ENCODE data around the gene FERMT3. TPM values are rescaled to one million over a fixed set of nuclear protein-coding genes. Genes with fewer than 3 reads are reported as not detected.

The FERMT3 gene
- polyA plus RNA-seq, 4 donors = 11.4 to 32.2 (median 23.5) TPM

DNA sequence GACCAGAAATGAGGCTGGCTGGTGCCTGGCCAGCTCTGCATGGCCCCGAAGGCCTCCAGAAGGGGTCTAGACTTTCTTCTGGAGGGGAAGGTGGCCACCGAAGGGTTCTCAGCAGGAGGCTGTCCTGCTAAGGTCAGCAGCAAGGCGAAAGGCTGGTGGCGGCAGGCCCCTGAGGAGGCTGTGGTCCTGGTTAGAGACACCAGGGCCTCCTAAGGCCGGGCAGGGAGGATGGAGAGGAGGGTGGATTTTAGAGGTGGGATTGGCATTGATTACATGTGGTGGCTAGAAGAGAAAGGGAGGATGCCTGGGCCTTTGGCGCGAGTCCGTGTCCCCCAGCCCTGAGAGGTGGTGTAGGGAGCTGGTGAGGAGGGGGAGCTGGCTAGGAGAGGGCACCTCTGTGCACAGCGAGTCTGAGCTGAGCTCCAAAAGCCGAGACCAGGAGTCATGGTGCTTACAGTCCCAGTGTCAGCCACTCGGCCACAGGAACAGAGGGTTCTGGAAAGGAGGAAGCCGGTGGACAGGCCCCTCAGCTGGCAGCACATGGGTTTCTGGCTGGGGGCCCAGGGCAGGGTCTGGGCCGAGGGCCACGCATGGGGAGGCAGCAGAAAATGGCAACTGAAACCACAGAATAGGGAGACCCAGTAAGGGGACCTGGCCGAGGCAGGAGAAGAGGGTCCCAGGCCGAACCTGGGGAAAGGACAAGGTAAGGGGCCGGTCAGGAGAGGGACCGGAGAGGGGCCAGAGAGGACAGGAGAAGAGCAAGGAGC lies 2.5 kb downstream of the FERMT3 start:
- no peaks in the 10 kb centered on the region for H3K27me3 ChIP-seq (ENCODE audit: control insufficient read depth in 3 of 3, insufficient read depth in 3 of 3, low read length in 3 of 3)
- no peaks in the 10 kb centered on the region for H3K9me3 ChIP-seq (ENCODE audit: control insufficient read depth in 2 of 2, insufficient read depth in 1 of 2, low read depth in 1 of 2, low read length in 1 of 2)
- DNase-seq (no peak), FAIRE-seq (no peak)
- H3K27ac ChIP-seq (ENCODE audit: low read depth in 1 of 3, low read length in 2 of 3) = peak overlapping the region in 1 of 3 donors; percentile 71
- H3K4me3 ChIP-seq (ENCODE audit: low read depth in 1 of 3, low read length in 3 of 3) = no peak overlapping the region
- peaks cover 2 to 83% (median 3%) of the 10 kb centered on the region in 3 donors for H3K36me3 ChIP-seq (ENCODE audit: control insufficient read depth in 3 of 3, insufficient read depth in 2 of 3, low read depth in 1 of 3, low read length in 3 of 3)
- 87 to 95% (median 88%) methylated on average over 18 of the region's 18 CpGs for WGBS, 3 donors
- H3K4me1 ChIP-seq (ENCODE audit: control insufficient read depth in 3 of 3, insufficient read depth in 2 of 3, low read depth in 1 of 3, low read length in 2 of 3) = peaks cover 0 to 37% (median 0%) of the 10 kb centered on the region in 3 donors

DNA sequence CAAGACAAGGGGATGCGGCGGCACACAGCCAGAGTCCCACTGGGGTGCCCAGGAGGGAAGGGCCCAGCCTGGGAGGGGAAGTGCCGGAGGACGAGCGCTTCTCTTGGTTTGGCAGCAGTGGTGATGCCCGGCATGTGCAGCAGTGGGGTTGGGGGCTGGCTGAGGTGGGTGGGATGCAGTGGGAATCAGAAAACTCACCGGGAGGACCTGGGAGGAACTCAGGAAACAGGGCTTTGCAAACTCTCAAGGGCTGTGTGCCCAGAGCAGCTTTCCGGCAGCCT lies 3.0 kb downstream of the FERMT3 start:
- Histone ChIP-seq H3K27ac (ENCODE audit: low read depth in 1 of 3, low read length in 2 of 3) (no peak overlapping the region), H3K9me3 (ENCODE audit: control insufficient read depth in 2 of 2, insufficient read depth in 1 of 2, low read depth in 1 of 2, low read length in 1 of 2) (no peaks in the 10 kb centered on the region), H3K27me3 (ENCODE audit: control insufficient read depth in 3 of 3, insufficient read depth in 3 of 3, low read length in 3 of 3) (no peaks in the 10 kb centered on the region), H3K4me1 (ENCODE audit: control insufficient read depth in 3 of 3, insufficient read depth in 2 of 3, low read depth in 1 of 3, low read length in 2 of 3) (peaks cover 0 to 32% (median 0%) of the 10 kb centered on the region in 3 donors), H3K4me3 (ENCODE audit: low read depth in 1 of 3, low read length in 3 of 3) (no peak overlapping the region), H3K36me3 (ENCODE audit: control insufficient read depth in 3 of 3, insufficient read depth in 2 of 3, low read depth in 1 of 3, low read length in 3 of 3) (peaks cover 2 to 78% (median 3%) of the 10 kb centered on the region in 3 donors)
- FAIRE-seq (no peak), DNase-seq (no peak)
- 91 to 97% (median 92%) methylated on average over 8 of the region's 8 CpGs for WGBS, 3 donors

DNA sequence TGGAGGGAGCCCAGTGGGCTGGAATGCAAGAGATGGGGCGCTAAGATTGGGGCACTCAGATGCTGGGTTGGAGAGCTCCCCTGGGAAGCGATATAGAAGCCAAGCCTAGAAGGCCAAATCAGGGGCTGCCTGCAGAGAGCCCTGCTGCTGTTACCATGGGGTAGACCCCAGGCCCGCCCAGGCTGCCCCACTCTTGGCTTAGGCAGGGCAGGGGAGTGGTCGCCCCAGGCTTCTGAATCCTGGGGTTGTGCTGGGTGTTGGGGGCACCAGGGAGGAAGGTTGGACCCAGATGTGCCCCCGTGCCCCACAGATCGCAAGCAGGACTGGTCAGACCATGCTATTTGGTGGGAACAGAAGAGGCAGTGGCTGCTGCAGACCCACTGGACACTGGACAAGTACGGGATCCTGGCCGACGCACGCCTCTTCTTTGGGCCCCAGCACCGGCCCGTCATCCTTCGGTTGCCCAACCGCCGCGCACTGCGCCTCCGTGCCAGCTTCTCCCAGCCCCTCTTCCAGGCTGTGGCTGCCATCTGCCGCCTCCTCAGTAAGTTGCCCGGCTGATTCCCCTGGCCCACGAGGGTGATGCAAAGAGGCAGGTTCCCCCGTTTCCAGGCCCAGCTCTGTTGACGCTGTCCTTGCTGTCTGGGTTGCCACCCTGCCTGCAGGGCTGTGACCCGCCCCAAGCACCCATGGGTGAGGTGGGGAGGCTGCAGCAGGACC lies 3.9 kb downstream of the FERMT3 start:
- FAIRE-seq (no peak), DNase-seq (no peak)
- Histone ChIP-seq H3K4me3 (ENCODE audit: low read depth in 1 of 3, low read length in 3 of 3) (no peak overlapping the region), H3K9me3 (ENCODE audit: control insufficient read depth in 2 of 2, insufficient read depth in 1 of 2, low read depth in 1 of 2, low read length in 1 of 2) (no peaks in the 10 kb centered on the region), H3K36me3 (ENCODE audit: control insufficient read depth in 3 of 3, insufficient read depth in 2 of 3, low read depth in 1 of 3, low read length in 3 of 3) (peaks cover 2 to 74% (median 4%) of the 10 kb centered on the region in 3 donors), H3K27me3 (ENCODE audit: control insufficient read depth in 3 of 3, insufficient read depth in 3 of 3, low read length in 3 of 3) (no peaks in the 10 kb centered on the region), H3K27ac (ENCODE audit: low read depth in 1 of 3, low read length in 2 of 3) (no peak overlapping the region), H3K4me1 (ENCODE audit: control insufficient read depth in 3 of 3, insufficient read depth in 2 of 3, low read depth in 1 of 3, low read length in 2 of 3) (peaks cover 0 to 27% (median 0%) of the 10 kb centered on the region in 3 donors)
- WGBS, 3 donors = 94 to 95% (median 95%) methylated on average over 19 to 24 of the region's 24 CpGs

GRCh38 chr11:64211181-64211872 lies 4.8 kb downstream of the FERMT3 start:
- H3K36me3 ChIP-seq (ENCODE audit: control insufficient read depth in 3 of 3, insufficient read depth in 2 of 3, low read depth in 1 of 3, low read length in 3 of 3) = peaks cover 2 to 69% (median 4%) of the 10 kb centered on the region in 3 donors
- FAIRE-seq = no peak
- WGBS, 3 donors = 83 to 86% (median 85%) methylated on average over 23 to 30 of the region's 30 CpGs

DNA sequence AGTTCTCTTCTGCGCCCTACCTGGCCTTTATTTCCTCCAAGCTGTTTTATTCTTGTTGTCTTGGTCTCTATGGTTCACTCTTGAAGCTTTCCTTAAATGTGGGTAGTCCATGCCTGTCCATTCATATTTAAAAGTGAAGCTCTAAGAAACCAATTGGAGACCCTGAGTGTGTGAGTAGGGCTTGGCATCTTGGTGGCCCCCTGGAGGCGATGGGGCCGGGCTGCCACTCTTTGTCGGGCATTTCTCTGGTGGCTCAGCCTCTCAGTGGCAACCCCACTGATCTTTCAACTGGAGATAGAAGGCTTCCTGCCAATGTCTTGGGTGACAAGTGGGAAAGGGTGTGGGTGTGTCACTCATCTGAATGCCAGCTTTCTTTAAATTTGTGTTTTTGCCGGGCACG lies 10.4 kb downstream of the FERMT3 start:
- no peaks in the 10 kb centered on the region for H3K4me1 ChIP-seq (ENCODE audit: control insufficient read depth in 3 of 3, insufficient read depth in 2 of 3, low read depth in 1 of 3, low read length in 2 of 3)
- H3K9me3 ChIP-seq (ENCODE audit: control insufficient read depth in 2 of 2, insufficient read depth in 1 of 2, low read depth in 1 of 2, low read length in 1 of 2) = no peaks in the 10 kb centered on the region
- peaks cover 5 to 54% (median 6%) of the 10 kb centered on the region in 3 donors for H3K36me3 ChIP-seq (ENCODE audit: control insufficient read depth in 3 of 3, insufficient read depth in 2 of 3, low read depth in 1 of 3, low read length in 3 of 3)
- no peaks in the 10 kb centered on the region for H3K27me3 ChIP-seq (ENCODE audit: control insufficient read depth in 3 of 3, insufficient read depth in 3 of 3, low read length in 3 of 3)
- no peak for FAIRE-seq
- DNase-seq = no peak
- no peak overlapping the region for H3K4me3 ChIP-seq (ENCODE audit: low read depth in 1 of 3, low read length in 3 of 3)
- H3K27ac ChIP-seq (ENCODE audit: low read depth in 1 of 3, low read length in 2 of 3) = no peak overlapping the region
- 85 to 89% (median 86%) methylated on average over 6 of the region's 6 CpGs for WGBS, 3 donors

More at GRCh38 chr11:64211181-64211872, 4.8 kb downstream of the FERMT3 start:
- no peak for DNase-seq
- no peaks in the 10 kb centered on the region for H3K9me3 ChIP-seq (ENCODE audit: control insufficient read depth in 2 of 2, insufficient read depth in 1 of 2, low read depth in 1 of 2, low read length in 1 of 2)
- H3K27me3 ChIP-seq (ENCODE audit: control insufficient read depth in 3 of 3, insufficient read depth in 3 of 3, low read length in 3 of 3) = no peaks in the 10 kb centered on the region
- H3K27ac ChIP-seq (ENCODE audit: low read depth in 1 of 3, low read length in 2 of 3) = no peak overlapping the region
- peaks cover 0 to 18% (median 0%) of the 10 kb centered on the region in 3 donors for H3K4me1 ChIP-seq (ENCODE audit: control insufficient read depth in 3 of 3, insufficient read depth in 2 of 3, low read depth in 1 of 3, low read length in 2 of 3)
- H3K4me3 ChIP-seq (ENCODE audit: low read depth in 1 of 3, low read length in 3 of 3) = no peak overlapping the region

GRCh38 chr11:64218628-64219353 lies 12.3 kb downstream of the FERMT3 start:
- 29 to 67% (median 39%) methylated on average over 11 of the region's 11 CpGs for WGBS, 3 donors
- FAIRE-seq (no peak), DNase-seq (peak in 1 of 2 donors; percentile 61)
- Histone ChIP-seq H3K4me1 (ENCODE audit: control insufficient read depth in 3 of 3, insufficient read depth in 2 of 3, low read depth in 1 of 3, low read length in 2 of 3) (no peaks in the 10 kb centered on the region), H3K36me3 (ENCODE audit: control insufficient read depth in 3 of 3, insufficient read depth in 2 of 3, low read depth in 1 of 3, low read length in 3 of 3) (peaks cover 5 to 60% (median 6%) of the 10 kb centered on the region in 3 donors), H3K9me3 (ENCODE audit: control insufficient read depth in 2 of 2, insufficient read depth in 1 of 2, low read depth in 1 of 2, low read length in 1 of 2) (no peaks in the 10 kb centered on the region), H3K27ac (ENCODE audit: low read depth in 1 of 3, low read length in 2 of 3) (no peak overlapping the region), H3K4me3 (ENCODE audit: low read depth in 1 of 3, low read length in 3 of 3) (no peak overlapping the region), H3K27me3 (ENCODE audit: control insufficient read depth in 3 of 3, insufficient read depth in 3 of 3, low read length in 3 of 3) (no peaks in the 10 kb centered on the region)

- Histone ChIP-seq H3K27ac (ENCODE audit: low read depth in 1 of 3, low read length in 2 of 3) (no peak overlapping the region), H3K9me3 (ENCODE audit: control insufficient read depth in 2 of 2, insufficient read depth in 1 of 2, low read depth in 1 of 2, low read length in 1 of 2) (no peaks in the 10 kb centered on the region), H3K27me3 (ENCODE audit: control insufficient read depth in 3 of 3, insufficient read depth in 3 of 3, low read length in 3 of 3) (no peaks in the 10 kb centered on the region), H3K36me3 (ENCODE audit: control insufficient read depth in 3 of 3, insufficient read depth in 2 of 3, low read depth in 1 of 3, low read length in 3 of 3) (peaks cover 5 to 65% (median 6%) of the 10 kb centered on the region in 3 donors), H3K4me3 (ENCODE audit: low read depth in 1 of 3, low read length in 3 of 3) (no peak overlapping the region), H3K4me1 (ENCODE audit: control insufficient read depth in 3 of 3, insufficient read depth in 2 of 3, low read depth in 1 of 3, low read length in 2 of 3) (no peaks in the 10 kb centered on the region)
- no peak for DNase-seq
- no peak for FAIRE-seq
- WGBS, 3 donors = 84 to 90% (median 86%) methylated on average over 7 of the region's 7 CpGs
These were observed 12.8 kb downstream of the FERMT3 start for GRCh38 chr11:64219354-64219684.

DNA sequence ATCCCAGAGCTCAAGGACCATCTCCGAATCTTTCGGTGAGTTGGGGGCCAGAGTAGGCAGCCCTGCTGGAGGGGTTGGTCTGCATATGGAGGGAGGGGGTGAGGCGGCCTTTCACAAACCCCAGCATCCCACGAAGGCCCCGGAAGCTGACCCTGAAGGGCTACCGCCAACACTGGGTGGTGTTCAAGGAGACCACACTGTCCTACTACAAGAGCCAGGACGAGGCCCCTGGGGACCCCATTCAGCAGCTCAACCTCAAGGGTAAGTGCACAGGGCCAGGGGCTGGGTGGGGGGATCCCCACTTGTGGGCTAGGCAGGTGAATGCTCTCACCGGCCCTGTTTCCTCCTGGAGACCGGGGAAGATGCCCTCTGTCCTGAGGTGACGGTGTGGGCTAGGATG lies 13.2 kb downstream of the FERMT3 start:
- H3K27ac ChIP-seq (ENCODE audit: low read depth in 1 of 3, low read length in 2 of 3) = no peak overlapping the region

More for the DNA sequence above, 13.2 kb downstream of the FERMT3 start:
- DNase-seq (no peak), FAIRE-seq (no peak)
- H3K9me3 ChIP-seq (ENCODE audit: control insufficient read depth in 2 of 2, insufficient read depth in 1 of 2, low read depth in 1 of 2, low read length in 1 of 2) = no peaks in the 10 kb centered on the region
- H3K27me3 ChIP-seq (ENCODE audit: control insufficient read depth in 3 of 3, insufficient read depth in 3 of 3, low read length in 3 of 3) = no peaks in the 10 kb centered on the region
- 88 to 95% (median 88%) methylated on average over 8 to 10 of the region's 10 CpGs for WGBS, 3 donors
- peaks cover 5 to 69% (median 6%) of the 10 kb centered on the region in 3 donors for H3K36me3 ChIP-seq (ENCODE audit: control insufficient read depth in 3 of 3, insufficient read depth in 2 of 3, low read depth in 1 of 3, low read length in 3 of 3)
- H3K4me1 ChIP-seq (ENCODE audit: control insufficient read depth in 3 of 3, insufficient read depth in 2 of 3, low read depth in 1 of 3, low read length in 2 of 3) = no peaks in the 10 kb centered on the region
- no peak overlapping the region for H3K4me3 ChIP-seq (ENCODE audit: low read depth in 1 of 3, low read length in 3 of 3)
